ENCODE data around the gene GRB7.
"Not testable (repeated sequence)": the region's sequence is repeated elsewhere in the genome, so short reads cannot be mapped to it uniquely, and the experiment has no call there.

Gene GRB7

GRCh38 chr17:39716073-39716818 lies 21.5 kb upstream of the GRB7 start:
- Mint-ChIP-seq H3K36me3 (peaks cover 0 to 7% of the 10 kb centered on the region in 2 donors), H3K27me3 (no peaks in the 10 kb centered on the region), H3K4me1 (peaks cover 5 to 7% of the 10 kb centered on the region in 2 donors), H3K9me3 (no peaks in the 10 kb centered on the region), H3K4me3 (no peak overlapping the region), H3K27ac (no peak overlapping the region)
- ATAC-seq (replicated peaks), result no peak
- DNase-seq, result no peak

- Mint-ChIP-seq H3K4me1 (peaks cover 4 to 5% of the 10 kb centered on the region in 2 donors), H3K27ac (no peak overlapping the region)
Measured at GRCh38 chr17:39716879-39717536, 20.7 kb upstream of the GRB7 start.

GRCh38 chr17:39717660-39718059 lies 20.1 kb upstream of the GRB7 start:
- Mint-ChIP-seq H3K36me3 (no peaks in the 10 kb centered on the region), H3K27me3 (no peaks in the 10 kb centered on the region), H3K4me1 (peaks cover 4 to 5% of the 10 kb centered on the region in 2 donors), H3K9me3 (no peaks in the 10 kb centered on the region), H3K27ac (no peak overlapping the region), H3K4me3 (no peak overlapping the region)
- ATAC-seq (replicated peaks) (no peak), DNase-seq (no peak)

More at GRCh38 chr17:39716879-39717536, 20.7 kb upstream of the GRB7 start:
- DNase-seq (no peak), ATAC-seq (replicated peaks) (no peak)
- H3K4me3 Mint-ChIP-seq, result no peak overlapping the region
- no peaks in the 10 kb centered on the region for H3K27me3 Mint-ChIP-seq
- no peaks in the 10 kb centered on the region for H3K9me3 Mint-ChIP-seq
- peaks cover 0 to 3% of the 10 kb centered on the region in 2 donors for H3K36me3 Mint-ChIP-seq

- H3K27ac Mint-ChIP-seq, result no peak overlapping the region
- H3K9me3 Mint-ChIP-seq, result no peaks in the 10 kb centered on the region
- no peaks in the 10 kb centered on the region for H3K27me3 Mint-ChIP-seq
- no peak overlapping the region for H3K4me3 Mint-ChIP-seq
- H3K4me1 Mint-ChIP-seq, result peaks cover 5 to 7% of the 10 kb centered on the region in 2 donors
- no peak for ATAC-seq (replicated peaks)
- DNase-seq, result no peak
- peaks cover 5 to 9% of the 10 kb centered on the region in 2 donors for H3K36me3 Mint-ChIP-seq
Measured at GRCh38 chr17:39719563-39720355, 18.0 kb upstream of the GRB7 start.

- no peak overlapping the region for H3K4me3 Mint-ChIP-seq
- peaks cover 25 to 26% of the 10 kb centered on the region in 2 donors for H3K36me3 Mint-ChIP-seq
- H3K27me3 Mint-ChIP-seq, result no peaks in the 10 kb centered on the region
- no peak overlapping the region for H3K27ac Mint-ChIP-seq
- ATAC-seq (replicated peaks) (no peak), DNase-seq (no peak)
- no peaks in the 10 kb centered on the region for H3K9me3 Mint-ChIP-seq
- peaks cover 13 to 22% of the 10 kb centered on the region in 2 donors for H3K4me1 Mint-ChIP-seq
Measured at GRCh38 chr17:39722104-39722503, 15.6 kb upstream of the GRB7 start.

GRCh38 chr17:39722965-39723848 lies 14.5 kb upstream of the GRB7 start:
- Mint-ChIP-seq H3K27ac (no peak overlapping the region), H3K4me3 (no peak overlapping the region), H3K27me3 (no peaks in the 10 kb centered on the region), H3K4me1 (peaks cover 19 to 33% of the 10 kb centered on the region in 2 donors), H3K9me3 (no peaks in the 10 kb centered on the region), H3K36me3 (peaks cover 34% of the 10 kb centered on the region in 2 donors)
- DNase-seq (no peak), ATAC-seq (replicated peaks) (peak; percentile 59 to 69)

- DNase-seq, result no peak
- no peak for ATAC-seq (replicated peaks)
- no peak overlapping the region for H3K4me3 Mint-ChIP-seq
- H3K4me1 Mint-ChIP-seq, result peaks cover 29 to 47% of the 10 kb centered on the region in 2 donors
- H3K27me3 Mint-ChIP-seq, result no peaks in the 10 kb centered on the region
- peaks cover 41% of the 10 kb centered on the region in 2 donors for H3K36me3 Mint-ChIP-seq
- H3K27ac Mint-ChIP-seq, result no peak overlapping the region
- no peaks in the 10 kb centered on the region for H3K9me3 Mint-ChIP-seq
Measured at GRCh38 chr17:39724731-39725130, 13.0 kb upstream of the GRB7 start.

GRCh38 chr17:39725923-39726322 lies 11.8 kb upstream of the GRB7 start:
- not testable (repeated sequence) for H3K9me3 Mint-ChIP-seq; H3K4me3 Mint-ChIP-seq; H3K27ac Mint-ChIP-seq; DNase-seq; ATAC-seq (replicated peaks); H3K27me3 Mint-ChIP-seq
- H3K4me1 Mint-ChIP-seq, result peaks cover 27 to 46% of the 10 kb centered on the region in 2 donors
- H3K36me3 Mint-ChIP-seq, result peaks cover 44 to 45% of the 10 kb centered on the region in 2 donors

GRCh38 chr17:39726617-39727016 lies 11.1 kb upstream of the GRB7 start:
- Mint-ChIP-seq H3K4me1 (peaks cover 29 to 46% of the 10 kb centered on the region in 2 donors), H3K4me3 (no peak overlapping the region), H3K27ac (peak overlapping the region; percentile 52), H3K9me3 (no peaks in the 10 kb centered on the region), H3K27me3 (no peaks in the 10 kb centered on the region), H3K36me3 (peaks cover 44 to 45% of the 10 kb centered on the region in 2 donors)
- no peak for DNase-seq
- no peak for ATAC-seq (replicated peaks)

GRCh38 chr17:39727556-39727955 lies 10.2 kb upstream of the GRB7 start:
- ATAC-seq (replicated peaks) (no peak), DNase-seq (no peak)
- H3K4me3 Mint-ChIP-seq, result no peak overlapping the region
- peaks cover 29 to 46% of the 10 kb centered on the region in 2 donors for H3K4me1 Mint-ChIP-seq
- H3K27me3 Mint-ChIP-seq, result no peaks in the 10 kb centered on the region
- H3K9me3 Mint-ChIP-seq, result no peaks in the 10 kb centered on the region
- H3K36me3 Mint-ChIP-seq, result peaks cover 44 to 45% of the 10 kb centered on the region in 2 donors
- no peak overlapping the region for H3K27ac Mint-ChIP-seq

GRCh38 chr17:39729280-39729851 lies 8.4 kb upstream of the GRB7 start:
- H3K27me3 Mint-ChIP-seq, result no peaks in the 10 kb centered on the region
- H3K9me3 Mint-ChIP-seq, result no peaks in the 10 kb centered on the region
- no peak for DNase-seq
- peak overlapping the region; percentile 87 to 94 for H3K4me3 Mint-ChIP-seq
- peaks cover 35 to 41% of the 10 kb centered on the region in 2 donors for H3K36me3 Mint-ChIP-seq
- H3K27ac Mint-ChIP-seq, result peak overlapping the region; percentile 89
- peaks cover 26 to 46% of the 10 kb centered on the region in 2 donors for H3K4me1 Mint-ChIP-seq
- no peak for ATAC-seq (replicated peaks)

- Mint-ChIP-seq H3K4me3 (peak within 1 kb of the TSS; percentile 87 to 94), H3K9me3 (no peaks in the 10 kb centered on the region), H3K4me1 (peaks cover 26 to 46% of the 10 kb centered on the region in 2 donors), H3K27ac (peak within 1 kb of the TSS; percentile 89), H3K27me3 (no peaks in the 10 kb centered on the region), H3K36me3 (peaks cover 30 to 36% of the 10 kb centered on the region in 2 donors)
- peak; percentile 91 for DNase-seq
- ATAC-seq (replicated peaks), result peak; percentile 93 to 97
Measured at GRCh38 chr17:39730095-39730921, 7.4 kb upstream of the GRB7 start, which contains the start of gene MIEN1. Gene MIEN1 (minus strand): TSS chr17:39730532. CDS start chr17:39730495, 37 bp downstream.

All from stimulated activated naive B cell treated with anti-CD40 and anti-IgM and Interleukin-4, amounts not matched to agents 10 μg/mL and 1 μg/mL and 100 μg/mL, for 72 hours (primary cell).